NCI-H526 (cell line): ENCODE measurements around the gene POF1B.
"Not testable (repeated sequence)": the region's sequence is repeated elsewhere in the genome, so short reads cannot be mapped to it uniquely, and the experiment has no call there.

Experiments
- DNase-seq, 2 experiments: peaks; one replicate each; lab custom pipeline; 2025; lab: John Stamatoyannopoulos, UW

Gene POF1B, protein sequence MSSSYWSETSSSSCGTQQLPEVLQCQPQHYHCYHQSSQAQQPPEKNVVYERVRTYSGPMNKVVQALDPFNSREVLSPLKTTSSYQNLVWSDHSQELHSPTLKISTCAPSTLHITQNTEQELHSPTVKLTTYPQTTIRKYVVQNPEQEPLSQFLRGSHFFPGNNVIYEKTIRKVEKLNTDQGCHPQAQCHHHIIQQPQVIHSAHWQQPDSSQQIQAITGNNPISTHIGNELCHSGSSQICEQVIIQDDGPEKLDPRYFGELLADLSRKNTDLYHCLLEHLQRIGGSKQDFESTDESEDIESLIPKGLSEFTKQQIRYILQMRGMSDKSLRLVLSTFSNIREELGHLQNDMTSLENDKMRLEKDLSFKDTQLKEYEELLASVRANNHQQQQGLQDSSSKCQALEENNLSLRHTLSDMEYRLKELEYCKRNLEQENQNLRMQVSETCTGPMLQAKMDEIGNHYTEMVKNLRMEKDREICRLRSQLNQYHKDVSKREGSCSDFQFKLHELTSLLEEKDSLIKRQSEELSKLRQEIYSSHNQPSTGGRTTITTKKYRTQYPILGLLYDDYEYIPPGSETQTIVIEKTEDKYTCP

GRCh38 chrX:85379174-85379907 is at the start of gene POF1B:
Gene POF1B (minus strand): TSS chrX:85379665. CDS start chrX:85379454, 211 bp downstream.
- DNase-seq: peak; percentile 84 to 87

GRCh38 chrX:85429066-85429465 is 49.6 kb upstream of the POF1B start:
- DNase-seq: no peak

GRCh38 chrX:85419293-85419692 is 39.8 kb upstream of the POF1B start:
- no peak for DNase-seq

GRCh38 chrX:85391878-85392238 is 12.4 kb upstream of the POF1B start:
- no peak for DNase-seq

GRCh38 chrX:85391185-85391877 is 11.9 kb upstream of the POF1B start:
- DNase-seq: no peak

- no peak for DNase-seq
These were observed 2.1 kb upstream of the POF1B start for GRCh38 chrX:85381602-85382001.

GRCh38 chrX:85378461-85378860 is 1.0 kb downstream of the POF1B start:
- DNase-seq: no peak

GRCh38 chrX:85375333-85375738 is 4.1 kb downstream of the POF1B start:
- no peak for DNase-seq

DNA sequence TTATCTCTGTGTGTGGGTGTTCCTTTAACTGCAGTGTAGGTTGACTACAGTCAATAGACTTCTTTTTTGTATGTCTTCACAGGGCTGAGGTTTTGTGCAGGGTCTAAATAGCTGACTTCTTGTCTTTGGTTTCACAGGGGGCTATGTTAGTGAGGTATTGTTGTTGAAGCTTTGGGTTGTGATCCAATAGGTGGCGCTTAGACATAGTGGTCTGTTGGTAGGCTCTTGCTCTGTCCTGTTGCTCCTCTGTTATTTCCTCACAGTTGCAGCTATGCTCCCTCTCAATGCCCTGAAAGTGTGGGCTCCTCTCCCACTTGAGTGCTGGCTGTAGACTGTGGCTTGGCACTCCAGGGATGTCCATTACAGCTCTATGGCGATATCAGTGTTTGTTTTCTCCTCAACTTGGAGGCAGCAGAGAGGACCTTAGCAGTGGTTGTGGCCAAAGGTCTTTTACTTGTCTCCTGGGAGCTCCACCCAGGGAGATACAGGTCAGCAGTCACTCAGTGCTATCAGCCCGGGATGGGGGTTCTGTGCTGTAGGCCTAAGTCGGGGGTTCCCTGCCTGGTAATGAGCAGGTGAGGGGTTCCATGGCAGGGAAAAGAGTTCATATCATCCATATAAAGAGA is 14.0 kb downstream of the POF1B start:
- DNase-seq: no peak

- DNase-seq: no peak
These were observed 20.4 kb downstream of the POF1B start for GRCh38 chrX:85359051-85359450.

DNA sequence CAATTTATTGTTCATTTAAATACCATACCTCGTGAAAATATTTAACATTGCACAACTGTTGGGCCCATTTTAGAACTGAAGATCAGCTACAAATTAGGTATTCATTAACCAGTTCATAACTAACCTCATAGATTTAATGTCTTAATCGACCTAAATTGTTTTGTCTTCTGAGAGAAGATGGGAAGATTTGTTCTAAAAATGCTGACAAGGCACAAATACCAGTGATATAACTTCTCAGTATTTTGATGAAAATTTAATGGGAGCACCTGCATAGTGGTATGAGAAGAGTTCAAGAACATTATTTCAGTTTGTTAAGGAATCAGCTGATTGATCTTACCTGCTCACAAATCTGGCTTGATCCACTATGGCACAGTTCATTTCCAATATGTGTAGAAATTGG is 33.9 kb downstream of the POF1B start:
- DNase-seq: no peak

- DNase-seq: no peak
These were observed 52.5 kb downstream of the POF1B start for GRCh38 chrX:85327060-85327333.

DNA sequence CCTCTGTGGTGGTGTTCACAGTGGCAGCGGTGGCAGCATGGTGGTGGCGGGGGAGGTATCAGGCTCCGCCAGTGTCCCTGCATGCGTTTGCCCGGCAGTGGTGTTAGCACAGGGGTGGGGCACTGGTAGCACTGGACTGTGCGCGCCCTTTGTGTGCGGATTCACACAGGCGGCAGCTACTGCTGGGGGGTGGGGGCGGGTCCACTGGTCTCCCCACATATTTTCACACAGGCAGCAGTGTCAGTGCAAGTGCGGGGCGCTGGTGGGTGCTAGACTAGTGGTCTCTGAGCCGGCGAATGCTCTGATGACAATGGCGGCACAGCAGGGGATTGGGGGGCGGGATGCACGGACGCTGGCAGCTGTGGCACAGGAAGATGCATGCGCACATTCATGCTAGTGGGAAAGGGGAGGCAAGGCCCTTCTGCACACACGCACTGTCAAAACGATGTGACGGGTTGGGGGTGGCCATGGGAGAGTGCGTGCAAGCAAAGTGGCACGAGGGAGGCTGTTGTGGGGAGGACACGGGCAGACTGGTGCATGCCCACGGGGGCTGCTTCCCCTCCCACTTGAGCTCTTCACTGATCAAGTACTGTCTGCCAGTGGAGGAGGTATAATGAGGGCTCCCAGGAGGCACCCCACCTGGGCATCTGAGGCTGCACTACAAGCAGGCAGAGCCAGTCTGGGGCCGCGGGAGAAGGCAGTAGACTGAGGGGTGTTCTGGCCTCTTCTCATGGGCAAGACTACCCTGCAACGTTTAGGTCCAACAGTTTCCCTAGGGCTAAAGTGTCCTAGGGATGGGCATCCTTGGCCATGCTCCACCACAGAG is 53.0 kb downstream of the POF1B start:
- no peak for DNase-seq

GRCh38 chrX:85311348-85311747 is 68.1 kb downstream of the POF1B start:
- DNase-seq: not testable (repeated sequence)

- DNase-seq: peak in 1 of 2 experiments; percentile 0
These were observed 69.7 kb downstream of the POF1B start for GRCh38 chrX:85309717-85310116.

DNA sequence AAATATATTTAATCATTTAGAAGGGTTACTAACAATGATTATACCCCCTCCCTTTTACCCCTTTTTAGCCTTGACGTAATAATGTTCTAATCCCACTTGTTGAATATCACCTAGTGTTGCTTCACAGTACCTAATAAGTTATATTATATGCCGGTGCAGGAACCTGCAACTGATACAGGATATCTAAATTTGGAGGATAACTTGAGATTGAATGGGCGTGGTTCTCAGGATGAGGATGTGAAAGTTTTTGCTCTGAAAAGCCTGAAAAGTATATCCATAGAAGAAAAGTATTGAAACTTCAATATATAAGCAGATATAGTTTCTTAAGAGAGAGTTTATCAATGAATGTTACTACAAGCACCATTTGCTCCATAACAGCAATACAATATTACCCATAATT is 75.9 kb downstream of the POF1B start:
- no peak for DNase-seq

DNA sequence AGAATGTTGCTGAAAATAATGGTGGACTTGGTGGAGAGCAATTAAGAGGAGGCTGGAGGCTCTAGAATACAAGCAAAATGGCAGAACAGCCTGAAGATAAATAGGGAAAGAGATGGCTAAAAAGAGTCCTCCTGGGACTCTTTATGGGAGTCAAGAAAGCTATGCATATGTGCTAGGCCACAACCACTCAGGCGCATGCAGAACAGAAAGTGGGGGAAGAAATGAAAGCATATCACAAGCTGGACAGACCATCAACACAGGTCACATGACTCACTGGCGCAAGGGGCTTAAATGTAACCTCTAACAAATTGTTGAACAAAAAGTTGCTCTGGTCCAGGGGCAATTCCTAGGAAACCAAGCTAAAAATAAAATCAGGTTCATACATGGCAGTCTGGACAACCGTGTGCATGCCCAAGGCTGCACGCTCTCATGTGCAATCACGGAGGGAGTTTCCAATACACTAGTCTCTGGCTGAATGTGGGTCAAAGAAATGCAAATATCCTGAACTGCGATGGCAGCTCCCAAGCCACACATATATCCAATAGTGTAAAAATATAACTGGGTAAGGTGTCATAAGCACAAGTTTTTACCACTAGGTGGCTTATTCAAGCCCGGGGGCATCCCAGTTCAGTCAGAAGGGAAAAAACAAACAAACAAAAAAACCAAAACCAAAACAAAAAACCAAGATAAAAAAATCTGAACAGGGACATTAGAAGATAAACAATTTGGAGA is 90.3 kb downstream of the POF1B start:
- DNase-seq: peak in 1 of 2 experiments; percentile 0

- not testable (repeated sequence) for DNase-seq
These were observed 94.2 kb downstream of the POF1B start for GRCh38 chrX:85285286-85285685.

- DNase-seq: peak; percentile 46 to 54
These were observed 134.8 kb downstream of the POF1B start for GRCh38 chrX:85244450-85245211.
